Parathyroid adenoma (tissue), 2 donors: ENCODE measurements around the gene CFAP77.

Source experiments
- H2AFZ ChIP-seq: fragments of 300-600 bp; sonication (generic); one replicate; pipeline ENCODE4 v1.7.0; 2017; ENCODE audit warnings: antibody characterized with exemption, mild to moderate bottlenecking
- H3K27ac ChIP-seq: fragments of 300-600 bp; sonication (generic); one replicate; pipeline ENCODE4 v1.7.0; 2017
- H3K27me3 ChIP-seq: fragments of 300-600 bp; sonication (generic); one replicate; pipeline ENCODE4 v1.7.0; 2017; ENCODE audit warnings: low read length; ENCODE audit not compliant: control insufficient read depth, insufficient read depth
- H3K36me3 ChIP-seq: fragments of 300-600 bp; sonication (generic); one replicate; pipeline ENCODE4 v1.7.0; 2017; ENCODE audit warnings: low read length; ENCODE audit not compliant: control insufficient read depth, insufficient read depth
- H3K4me1 ChIP-seq: fragments of 300-600 bp; sonication (generic); one replicate; pipeline ENCODE4 v1.7.0; 2017; ENCODE audit warnings: control low read depth
- H3K4me2 ChIP-seq: fragments of 300-600 bp; sonication (generic); one replicate; pipeline ENCODE4 v1.7.0; 2017; ENCODE audit warnings: low read length
- H3K4me3 ChIP-seq: fragments of 300-600 bp; sonication (generic); one replicate; pipeline ENCODE4 v1.7.0; 2017; ENCODE audit warnings: low read depth, low read length
- H3K79me2 ChIP-seq: fragments of 300-600 bp; sonication (generic); one replicate; pipeline ENCODE4 v1.7.0; 2017; ENCODE audit warnings: control low read depth
- H3K9ac ChIP-seq: fragments of 300-600 bp; sonication (generic); one replicate; pipeline ENCODE4 v1.7.0; 2017; ENCODE audit warnings: mild to moderate bottlenecking
- H3K9me3 ChIP-seq: fragments of 300-600 bp; sonication (generic); one replicate; pipeline ENCODE4 v1.7.0; 2017; ENCODE audit warnings: low read length; ENCODE audit not compliant: control insufficient read depth
- CTCF ChIP-seq: fragments of 300-600 bp; sonication (generic); IDR thresholded peaks from one replicate; pipeline ENCODE4 v1.7.0; 2017; ENCODE audit warnings: antibody characterized with exemption, mild to moderate bottlenecking
- donor health status: primary hyperparathyroidism.

Gene CFAP77

GRCh38 chr9:132602207-132602606 is 192.2 kb downstream of the CFAP77 start:
- H3K9ac ChIP-seq, result no peak overlapping the region
- H3K36me3 ChIP-seq, result no peaks in the 10 kb centered on the region
- H2AFZ ChIP-seq, result no peak overlapping the region
- no peak overlapping the region for H3K4me2 ChIP-seq
- no peaks in the 10 kb centered on the region for H3K9me3 ChIP-seq
- no peak overlapping the region for H3K4me3 ChIP-seq
- H3K4me1 ChIP-seq, result no peaks in the 10 kb centered on the region
- H3K79me2 ChIP-seq, result no peaks in the 10 kb centered on the region
- TF ChIP-seq CTCF, result no peak
- no peaks in the 10 kb centered on the region for H3K27me3 ChIP-seq
- no peak overlapping the region for H3K27ac ChIP-seq

- no peak overlapping the region for H3K9ac ChIP-seq
- H2AFZ ChIP-seq, result no peak overlapping the region
- no peak overlapping the region for H3K4me2 ChIP-seq
- H3K9me3 ChIP-seq, result no peaks in the 10 kb centered on the region
- no peak for TF ChIP-seq CTCF
- H3K27ac ChIP-seq, result no peak overlapping the region
- no peak overlapping the region for H3K4me3 ChIP-seq
- H3K36me3 ChIP-seq, result no peaks in the 10 kb centered on the region
- no peaks in the 10 kb centered on the region for H3K27me3 ChIP-seq
- no peaks in the 10 kb centered on the region for H3K4me1 ChIP-seq
- H3K79me2 ChIP-seq, result no peaks in the 10 kb centered on the region
These were observed 195.4 kb downstream of the CFAP77 start for GRCh38 chr9:132605387-132605786.

GRCh38 chr9:132606066-132606465 is 196.1 kb downstream of the CFAP77 start:
- Histone ChIP-seq H3K4me3 (no peak overlapping the region), H3K79me2 (no peaks in the 10 kb centered on the region), H3K27me3 (no peaks in the 10 kb centered on the region), H3K4me1 (no peaks in the 10 kb centered on the region), H3K36me3 (no peaks in the 10 kb centered on the region), H3K9me3 (no peaks in the 10 kb centered on the region), H3K9ac (no peak overlapping the region), H3K27ac (no peak overlapping the region), H3K4me2 (no peak overlapping the region), H2AFZ (no peak overlapping the region)
- TF ChIP-seq CTCF, result no peak

GRCh38 chr9:132609184-132609583 is 199.2 kb downstream of the CFAP77 start:
- Histone ChIP-seq H3K4me1 (no peaks in the 10 kb centered on the region), H3K27me3 (no peaks in the 10 kb centered on the region), H3K9ac (no peak overlapping the region), H3K36me3 (no peaks in the 10 kb centered on the region), H3K4me2 (no peak overlapping the region), H2AFZ (no peak overlapping the region), H3K4me3 (no peak overlapping the region), H3K79me2 (no peaks in the 10 kb centered on the region), H3K9me3 (no peaks in the 10 kb centered on the region), H3K27ac (no peak overlapping the region)
- TF ChIP-seq CTCF, result no peak

- no peak overlapping the region for H3K9ac ChIP-seq
- no peaks in the 10 kb centered on the region for H3K9me3 ChIP-seq
- H3K27me3 ChIP-seq, result no peaks in the 10 kb centered on the region
- H3K27ac ChIP-seq, result no peak overlapping the region
- no peak for TF ChIP-seq CTCF
- no peak overlapping the region for H3K4me2 ChIP-seq
- no peak overlapping the region for H2AFZ ChIP-seq
- H3K4me1 ChIP-seq, result no peaks in the 10 kb centered on the region
- no peaks in the 10 kb centered on the region for H3K36me3 ChIP-seq
- H3K79me2 ChIP-seq, result no peaks in the 10 kb centered on the region
- H3K4me3 ChIP-seq, result no peak overlapping the region
These were observed 199.8 kb downstream of the CFAP77 start for GRCh38 chr9:132609829-132610228.
